MCF 10A (cell line): Measurements from ENCODE around the gene SIK2. TPM values are rescaled to one million over a fixed set of nuclear protein-coding genes. Genes with fewer than 3 reads are reported as not detected.

ENCODE experiments used
- BruUV-seq: library from RNA; stranded (reverse); fragments of 400-500 nt; replicated peaks from 2 replicates; lab custom pipeline; 2021; lab: Mats Ljungman, UMichigan
- CTCF ChIA-PET: fragments of 300-600 bp; sonication (Branson Sonifier 250); formaldehyde crosslinking; extraction: SDS; loops from one replicate; lab custom pipeline; 2021; ENCODE audit warnings: antibody characterized with exemption, inconsistent platforms; lab: Yijun Ruan, JAX
- POLR2A ChIA-PET: fragments of 300-600, 350-650 bp; sonication (Branson Sonifier 250); formaldehyde crosslinking; extraction: SDS; loops from one replicate; lab custom pipeline; 2020; ENCODE audit warnings: antibody characterized with exemption, inconsistent platforms; lab: Yijun Ruan, JAX
- DNase-seq: peaks from one replicate; pipeline ENCODE4 v3.0.0-alpha.2; 2018; ENCODE audit not compliant: unreplicated experiment
- H3K27ac Mint-ChIP-seq: one replicate; pipeline ENCODE4 v1.8.0; 2022; ENCODE audit warnings: mild to moderate bottlenecking, low read depth, mixed read lengths; ENCODE audit not compliant: unreplicated experiment
- H3K27me3 Mint-ChIP-seq: one replicate; pipeline ENCODE4 v1.8.0; 2022; ENCODE audit warnings: mixed read lengths; ENCODE audit not compliant: insufficient read depth, unreplicated experiment
- H3K36me3 Mint-ChIP-seq: one replicate; pipeline ENCODE4 v1.8.0; 2022; ENCODE audit warnings: mild to moderate bottlenecking, moderate library complexity, mixed read lengths; ENCODE audit not compliant: insufficient read depth, unreplicated experiment
- H3K4me1 Mint-ChIP-seq: one replicate; pipeline ENCODE4 v1.8.0; 2022; ENCODE audit warnings: mixed read lengths; ENCODE audit not compliant: insufficient read depth, unreplicated experiment
- H3K4me3 Mint-ChIP-seq: one replicate; pipeline ENCODE4 v1.8.0; 2022; ENCODE audit warnings: mild to moderate bottlenecking, moderate library complexity, mixed read lengths; ENCODE audit not compliant: unreplicated experiment
- H3K9me3 Mint-ChIP-seq: one replicate; pipeline ENCODE4 v1.8.0; 2022; ENCODE audit warnings: mixed read lengths; ENCODE audit not compliant: unreplicated experiment
- intact Hi-C: fragments of 100-400 bp; cut with micrococcal nuclease; formaldehyde crosslinking; loops from 2 replicates; pipeline ENCODE4 v1.14.1; 2022
- total RNA-seq: library from RNA; stranded (reverse); gene quantifications from 2 replicates; pipeline ENCODE4 v1.2.3, GENCODE V29; 2022
- TF ChIP-seq, protein P1 (sequence below): fragments of 200-600 bp; IDR thresholded peaks from one replicate; pipeline ENCODE4 v1.8.0; 2022; ENCODE audit warnings: antibody characterized with exemption, mild to moderate bottlenecking; ENCODE audit not compliant: unreplicated experiment

The SIK2 gene
- total RNA-seq, 1 experiment from 2014 or later: 13.7 TPM

DNA sequence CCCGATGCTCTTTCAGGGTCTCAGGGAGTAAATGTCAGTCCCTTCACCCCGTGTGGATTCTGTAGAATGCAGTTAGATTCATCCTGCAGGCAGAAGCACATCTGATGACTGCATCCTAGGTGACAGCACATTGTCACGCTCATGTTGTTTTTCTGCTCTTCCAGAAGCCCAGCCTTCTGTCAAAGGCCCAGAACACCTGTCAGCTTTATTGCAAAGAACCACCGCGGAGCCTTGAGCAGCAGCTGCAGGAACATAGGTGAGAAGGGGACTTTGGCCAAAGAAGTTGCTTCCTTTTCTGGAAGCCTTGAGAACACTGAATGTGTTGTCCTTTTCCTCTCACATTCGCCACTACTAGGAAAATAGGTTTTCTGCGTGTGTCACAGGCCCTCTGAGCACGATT lies 120.3 kb downstream of the SIK2 start:
- no peak overlapping the region for H3K4me3 Mint-ChIP-seq
- POLR2A ChIA-PET: interaction anchor here (0.6 kb wide), 1 partner anchor 11 kb away, joined by 3 read pairs; no protein-coding TSS in a partner anchor
- intact Hi-C loops: no loop called here
- H3K4me1 Mint-ChIP-seq: peaks cover 24% of the 10 kb centered on the region
- no peaks in the 10 kb centered on the region for H3K27me3 Mint-ChIP-seq
- no peak for DNase-seq
- CTCF ChIA-PET: interaction anchor here (1.0 kb wide), 1 partner anchor 54 kb away, joined by 3 read pairs; no protein-coding TSS in a partner anchor
- TF ChIP-seq, protein P1, sequence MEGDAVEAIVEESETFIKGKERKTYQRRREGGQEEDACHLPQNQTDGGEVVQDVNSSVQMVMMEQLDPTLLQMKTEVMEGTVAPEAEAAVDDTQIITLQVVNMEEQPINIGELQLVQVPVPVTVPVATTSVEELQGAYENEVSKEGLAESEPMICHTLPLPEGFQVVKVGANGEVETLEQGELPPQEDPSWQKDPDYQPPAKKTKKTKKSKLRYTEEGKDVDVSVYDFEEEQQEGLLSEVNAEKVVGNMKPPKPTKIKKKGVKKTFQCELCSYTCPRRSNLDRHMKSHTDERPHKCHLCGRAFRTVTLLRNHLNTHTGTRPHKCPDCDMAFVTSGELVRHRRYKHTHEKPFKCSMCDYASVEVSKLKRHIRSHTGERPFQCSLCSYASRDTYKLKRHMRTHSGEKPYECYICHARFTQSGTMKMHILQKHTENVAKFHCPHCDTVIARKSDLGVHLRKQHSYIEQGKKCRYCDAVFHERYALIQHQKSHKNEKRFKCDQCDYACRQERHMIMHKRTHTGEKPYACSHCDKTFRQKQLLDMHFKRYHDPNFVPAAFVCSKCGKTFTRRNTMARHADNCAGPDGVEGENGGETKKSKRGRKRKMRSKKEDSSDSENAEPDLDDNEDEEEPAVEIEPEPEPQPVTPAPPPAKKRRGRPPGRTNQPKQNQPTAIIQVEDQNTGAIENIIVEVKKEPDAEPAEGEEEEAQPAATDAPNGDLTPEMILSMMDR: no peak
- H3K9me3 Mint-ChIP-seq: no peaks in the 10 kb centered on the region
- no TSS peak for BruUV-seq
- H3K27ac Mint-ChIP-seq: no peak overlapping the region
- H3K36me3 Mint-ChIP-seq: peaks cover 57% of the 10 kb centered on the region

DNA sequence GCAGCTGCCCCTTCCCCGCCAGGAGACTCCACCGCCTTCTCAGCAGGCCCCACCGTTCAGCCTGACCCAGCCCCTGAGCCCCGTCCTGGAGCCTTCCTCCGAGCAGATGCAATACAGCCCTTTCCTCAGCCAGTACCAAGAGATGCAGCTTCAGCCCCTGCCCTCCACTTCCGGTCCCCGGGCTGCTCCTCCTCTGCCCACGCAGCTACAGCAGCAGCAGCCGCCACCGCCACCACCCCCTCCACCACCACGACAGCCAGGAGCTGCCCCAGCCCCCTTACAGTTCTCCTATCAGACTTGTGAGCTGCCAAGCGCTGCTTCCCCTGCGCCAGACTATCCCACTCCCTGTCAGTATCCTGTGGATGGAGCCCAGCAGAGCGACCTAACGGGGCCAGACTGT lies 121.3 kb downstream of the SIK2 start:
- TF ChIP-seq, protein P1: no peak
- peaks cover 13% of the 10 kb centered on the region for H3K4me1 Mint-ChIP-seq
- H3K9me3 Mint-ChIP-seq: no peaks in the 10 kb centered on the region
- ChIA-PET POLR2A (interaction anchor here (0.9 to 1.4 kb wide), 3 partner anchors 9 to 12 kb away, joined by 3 to 7 read pairs (median 5); no protein-coding TSS in a partner anchor), CTCF (interaction anchor here (1.7 kb wide), 1 partner anchor 119 kb away, joined by 4 read pairs; no protein-coding TSS in a partner anchor)
- peaks cover 54% of the 10 kb centered on the region for H3K36me3 Mint-ChIP-seq
- no peak overlapping the region for H3K27ac Mint-ChIP-seq
- intact Hi-C loops: no loop called here
- no peak for DNase-seq
- no peaks in the 10 kb centered on the region for H3K27me3 Mint-ChIP-seq
- no TSS peak for BruUV-seq
- H3K4me3 Mint-ChIP-seq: no peak overlapping the region

DNA sequence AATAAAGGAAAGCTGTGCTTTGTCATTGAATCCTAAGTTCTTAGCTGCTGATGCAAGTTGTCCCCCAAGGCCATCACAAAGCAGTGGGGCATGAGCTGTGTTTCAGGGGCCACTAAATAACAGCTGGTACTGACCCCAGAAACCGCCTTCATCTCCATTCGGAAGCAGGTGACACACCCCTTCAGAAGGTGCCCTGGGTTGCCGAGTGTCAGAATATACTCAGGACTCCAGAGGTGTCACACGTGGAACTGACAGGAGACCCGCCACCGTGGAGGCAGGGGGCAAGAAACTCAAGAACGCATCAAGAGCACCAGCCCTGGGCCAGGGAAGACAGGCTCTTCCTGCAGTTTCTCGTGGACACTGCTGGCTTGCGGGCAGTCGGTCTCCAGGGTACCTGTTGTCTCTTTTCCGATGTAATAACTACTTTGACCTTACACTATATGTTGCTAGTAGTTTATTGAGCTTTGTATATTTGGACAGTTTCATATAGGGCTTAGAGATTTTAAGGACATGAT lies 122.4 kb downstream of the SIK2 start:
- H3K4me1 Mint-ChIP-seq: peaks cover 2% of the 10 kb centered on the region
- no peaks in the 10 kb centered on the region for H3K9me3 Mint-ChIP-seq
- no peak for DNase-seq
- H3K4me3 Mint-ChIP-seq: no peak overlapping the region
- TF ChIP-seq, protein P1: no peak
- H3K36me3 Mint-ChIP-seq: peaks cover 51% of the 10 kb centered on the region
- ChIA-PET POLR2A (interaction anchor here (0.6 to 1.4 kb wide), 4 partner anchors 8 to 187 kb away, joined by 3 to 7 read pairs (median 4); no protein-coding TSS in a partner anchor), CTCF (interaction anchor here (1.7 kb wide), 1 partner anchor 120 kb away, joined by 4 read pairs; no protein-coding TSS in a partner anchor)
- H3K27me3 Mint-ChIP-seq: no peaks in the 10 kb centered on the region
- no peak overlapping the region for H3K27ac Mint-ChIP-seq
- intact Hi-C loops: no loop called here
- no TSS peak for BruUV-seq

DNA sequence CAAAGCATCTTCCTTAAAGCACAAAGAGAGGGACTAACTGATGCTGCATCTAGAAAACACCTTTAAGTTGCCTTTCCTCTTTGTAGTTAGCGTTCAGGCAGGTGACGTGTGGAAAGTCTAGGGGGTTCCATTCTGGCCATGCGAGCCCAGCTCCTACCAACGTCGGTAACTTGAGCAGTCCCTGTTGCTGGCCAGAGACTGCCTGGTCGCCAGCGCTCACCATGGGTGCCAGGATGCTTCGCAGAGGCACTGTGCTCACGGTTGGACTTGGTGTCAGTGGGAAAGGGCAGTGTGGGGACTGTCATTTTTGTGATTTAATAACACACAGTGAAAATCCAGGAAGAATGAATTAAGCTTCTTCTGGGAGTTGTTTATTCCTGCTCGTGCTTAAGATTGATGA lies 123.4 kb downstream of the SIK2 start:
- BruUV-seq: TSS peak; percentile 19
- H3K27ac Mint-ChIP-seq: no peak overlapping the region
- no peak for DNase-seq
- POLR2A ChIA-PET: interaction anchor here (0.6 to 2.0 kb wide), 4 partner anchors 9 to 131 kb away, joined by 3 to 10 read pairs (median 4); no protein-coding TSS in a partner anchor
- no peak overlapping the region for H3K4me3 Mint-ChIP-seq
- CTCF ChIA-PET: interaction anchor here (0.5 to 0.7 kb wide), 3 partner anchors 31 to 612 kb away, joined by 3 to 6 read pairs (median 4); no protein-coding TSS in a partner anchor
- no peaks in the 10 kb centered on the region for H3K27me3 Mint-ChIP-seq
- intact Hi-C loops: no loop called here
- H3K36me3 Mint-ChIP-seq: peaks cover 46% of the 10 kb centered on the region
- H3K9me3 Mint-ChIP-seq: no peaks in the 10 kb centered on the region
- H3K4me1 Mint-ChIP-seq: no peaks in the 10 kb centered on the region
- TF ChIP-seq, protein P1: no peak
